Activated CD8-positive, alpha-beta memory T cell treated with anti-CD3 and anti-CD28 coated beads for 24 hours (primary cell): ENCODE measurements around the gene CUBN.

Source experiments
- DNase-seq: peaks from one replicate; pipeline ENCODE4 v3.0.0-alpha.2; 2020

CUBN gene

DNA sequence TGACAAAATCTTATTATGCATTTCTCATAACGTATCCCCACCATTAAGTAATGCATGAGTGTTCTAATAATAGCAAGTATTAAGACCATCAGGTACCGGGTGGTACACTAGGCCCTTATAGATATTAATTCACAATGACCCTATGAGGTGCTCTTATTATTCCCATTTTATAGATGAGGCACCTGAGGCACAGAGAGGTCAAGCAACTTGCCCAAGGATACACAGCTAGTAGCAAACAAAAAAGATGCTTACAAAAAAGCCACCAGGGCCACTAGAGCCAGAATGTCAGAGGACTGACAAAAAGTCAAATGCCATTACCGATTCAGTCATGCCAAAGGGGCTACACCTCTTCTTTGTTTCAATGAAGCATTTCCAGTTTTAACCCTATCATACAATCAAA, 318.3 kb downstream of the CUBN start:
- no peak for DNase-seq

DNA sequence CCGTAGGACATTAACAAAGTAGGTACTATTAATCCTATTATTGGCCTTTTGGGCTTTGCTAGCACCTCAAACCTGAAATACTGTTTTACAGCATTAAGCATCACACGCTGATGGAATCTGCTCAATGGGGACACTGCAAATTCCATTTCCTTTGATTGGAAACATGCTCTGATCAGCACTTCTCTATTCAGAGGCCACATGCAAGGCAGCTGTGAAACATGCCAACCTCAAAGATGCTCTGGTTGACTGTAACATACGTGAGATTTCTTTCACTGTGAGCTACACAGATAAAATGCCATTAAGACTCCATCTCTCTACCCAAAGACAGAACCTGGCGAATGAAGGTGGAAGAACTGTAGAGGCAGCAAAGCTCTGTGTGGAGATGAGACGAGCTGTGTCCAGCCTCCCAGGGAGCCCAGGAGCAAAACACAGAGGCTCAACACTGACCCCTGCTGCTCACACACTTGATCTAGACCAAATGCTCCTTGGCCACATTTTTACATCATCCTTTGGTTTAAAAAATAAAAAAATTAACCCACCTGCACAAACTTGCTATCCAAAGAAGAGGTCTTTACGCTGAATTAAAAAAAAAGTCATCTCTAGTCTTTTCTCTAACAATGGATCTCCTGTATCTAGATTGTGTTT, 320.4 kb downstream of the CUBN start:
- peak; percentile 83 for DNase-seq

DNA sequence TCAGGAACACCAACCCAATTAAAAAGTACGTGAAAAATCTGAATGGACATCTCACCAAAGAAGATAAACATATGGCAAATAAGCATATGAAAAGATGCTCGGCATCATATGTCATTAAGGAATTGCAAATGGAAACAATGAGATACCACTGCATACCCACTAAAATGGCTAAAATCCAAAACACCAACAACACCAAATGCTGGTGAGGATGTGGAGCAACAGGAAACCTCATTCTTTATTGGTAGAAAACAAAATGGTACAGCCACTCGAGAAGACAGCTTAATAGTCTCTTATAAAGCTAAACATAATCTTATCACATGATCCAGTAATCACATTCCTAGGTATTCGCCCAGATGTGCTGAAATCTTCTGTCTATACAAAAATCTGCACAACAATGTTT, 325.5 kb downstream of the CUBN start:
- DNase-seq: no peak

DNA sequence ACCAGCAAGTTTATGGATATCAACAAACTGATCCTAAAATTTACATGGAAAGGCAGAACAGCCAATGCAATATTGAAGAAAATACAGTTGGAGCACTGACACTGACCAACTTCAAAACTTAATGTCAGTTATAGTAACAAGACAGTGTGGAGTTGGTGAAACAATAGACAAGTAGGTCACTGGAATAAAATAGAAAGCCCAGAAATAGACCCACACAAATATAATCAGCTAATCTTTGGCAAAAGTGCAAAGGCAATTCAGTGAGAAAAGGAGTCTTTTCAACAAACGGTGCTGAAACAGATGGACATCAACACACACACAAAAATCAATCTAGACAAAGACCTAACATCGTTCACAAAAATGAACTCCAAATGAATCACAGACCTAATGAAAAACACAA, 326.1 kb downstream of the CUBN start:
- DNase-seq: no peak

- no peak for DNase-seq
These were observed 330.0 kb downstream of the CUBN start for GRCh38 chr10:16799621-16800020.

- no peak for DNase-seq
These were observed 331.0 kb downstream of the CUBN start for GRCh38 chr10:16798571-16798970.

DNA sequence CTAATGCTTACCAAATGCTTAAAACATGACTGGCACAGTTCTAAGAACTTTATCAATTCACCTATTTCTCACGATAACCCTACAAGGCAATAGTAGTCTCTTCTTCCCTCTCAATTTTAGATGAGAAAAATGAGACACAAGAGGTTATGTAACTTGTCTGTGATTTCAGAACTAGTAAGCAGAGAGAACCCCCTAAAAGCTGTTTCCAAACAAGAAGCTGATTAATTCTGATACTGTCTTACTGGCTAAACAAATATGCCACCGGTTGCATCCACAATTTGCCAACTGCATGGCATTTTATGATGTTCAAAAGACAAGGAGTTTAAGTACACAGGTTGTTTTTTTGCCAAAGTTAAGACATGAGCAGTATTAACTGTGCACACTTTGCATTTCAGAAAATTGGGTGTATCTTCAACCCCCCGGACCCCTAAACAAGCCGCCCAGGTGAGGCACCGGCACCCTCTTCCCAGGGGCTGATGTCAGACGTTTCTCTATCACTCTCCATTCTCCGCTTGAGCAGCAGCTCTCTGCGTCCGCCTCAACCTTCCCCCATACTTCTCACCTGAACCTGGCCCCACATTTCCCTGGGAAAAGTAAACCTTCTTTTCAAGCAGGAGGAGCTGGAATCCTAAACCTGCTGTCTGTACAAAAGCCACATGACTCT, 334.1 kb downstream of the CUBN start:
- no peak for DNase-seq

DNA sequence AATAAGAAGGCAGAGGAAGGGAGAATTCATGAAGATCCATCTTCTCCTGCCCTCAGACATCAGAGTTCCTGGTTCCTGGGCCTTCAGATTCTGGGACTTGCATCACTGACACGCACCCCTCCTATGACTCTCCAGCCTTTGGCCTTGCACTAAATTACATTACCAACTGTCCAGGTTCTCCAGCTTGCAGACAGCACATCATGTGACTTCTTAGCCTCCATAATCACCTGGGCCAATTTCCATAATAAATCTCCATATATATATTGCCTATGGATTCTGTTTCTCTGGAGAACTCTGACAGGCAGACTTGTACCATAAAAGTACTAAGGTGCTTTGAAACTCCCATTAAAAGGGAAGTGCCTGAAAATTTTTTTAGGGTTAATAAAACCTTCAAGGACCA, 335.6 kb downstream of the CUBN start:
- DNase-seq: no peak

GRCh38 chr10:16792675-16793074, 336.9 kb downstream of the CUBN start:
- no peak for DNase-seq

DNA sequence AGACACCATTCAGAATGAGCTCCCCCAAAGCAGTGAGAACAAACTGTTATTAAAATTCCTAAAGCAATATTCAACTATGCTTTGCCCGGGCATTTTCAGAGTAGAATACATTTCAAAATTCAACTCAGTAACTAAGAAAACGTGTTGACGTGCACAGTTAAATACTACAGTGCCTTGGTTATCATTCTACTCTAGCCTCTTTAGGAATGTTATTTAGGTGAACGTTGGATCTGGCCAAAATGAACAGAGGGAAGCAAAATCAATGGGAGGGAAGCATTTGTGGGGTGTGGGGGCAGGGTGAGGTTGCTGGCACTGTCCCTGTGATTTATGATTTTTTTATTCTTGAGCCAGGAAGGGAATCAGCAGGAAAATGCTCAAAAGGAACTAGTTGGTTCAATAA, 339.8 kb downstream of the CUBN start:
- DNase-seq: no peak

- DNase-seq: no peak
These were observed 340.4 kb downstream of the CUBN start for GRCh38 chr10:16789261-16789660.

GRCh38 chr10:16788778-16789177, 340.8 kb downstream of the CUBN start:
- no peak for DNase-seq

DNA sequence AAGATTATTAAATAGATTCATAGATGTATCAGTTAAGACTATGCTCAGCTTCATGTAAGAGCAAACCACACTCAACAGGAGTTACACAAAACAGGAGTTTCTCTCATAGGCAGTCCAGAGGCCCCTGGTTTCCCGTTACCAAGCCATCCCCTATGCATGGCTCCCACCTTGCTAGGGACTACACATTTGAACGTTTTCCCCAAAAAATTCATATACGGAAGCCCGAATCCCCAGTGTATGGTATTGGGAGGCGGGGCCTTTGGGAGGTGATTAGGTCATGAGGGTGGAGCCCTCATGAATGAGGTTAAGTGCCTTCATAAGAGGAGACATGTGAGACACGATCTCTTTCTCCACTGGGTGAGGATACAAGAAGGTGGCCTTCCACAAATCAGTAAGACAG, 341.5 kb downstream of the CUBN start:
- DNase-seq: peak; percentile 69

- DNase-seq: peak; percentile 82
These were observed 342.2 kb downstream of the CUBN start for GRCh38 chr10:16787361-16787791.

DNA sequence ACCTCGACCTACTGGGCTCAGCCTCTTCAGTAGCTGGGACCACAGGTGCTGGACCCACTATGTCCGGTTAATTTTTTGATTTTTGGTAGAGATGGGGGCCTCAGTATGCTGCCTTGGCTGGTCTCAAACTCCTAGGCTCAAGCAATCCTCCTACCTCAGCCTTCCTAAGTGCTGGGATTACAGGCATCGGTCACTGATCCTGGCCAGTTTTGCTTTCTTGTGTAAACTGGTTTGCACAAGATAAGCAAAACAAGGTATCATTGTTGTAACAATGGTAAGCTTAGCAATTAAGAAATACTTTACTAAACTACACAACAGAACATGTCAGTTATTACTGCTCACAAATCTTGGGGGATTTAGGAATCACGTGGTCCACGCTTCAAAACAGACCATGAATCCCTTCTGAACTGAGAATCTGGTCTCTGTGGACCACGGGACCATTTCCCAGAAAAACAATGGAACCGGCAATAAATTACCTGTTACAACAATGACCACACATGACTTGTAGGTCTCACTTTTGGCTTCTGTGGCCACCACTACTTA, 349.2 kb downstream of the CUBN start:
- DNase-seq: no peak

DNA sequence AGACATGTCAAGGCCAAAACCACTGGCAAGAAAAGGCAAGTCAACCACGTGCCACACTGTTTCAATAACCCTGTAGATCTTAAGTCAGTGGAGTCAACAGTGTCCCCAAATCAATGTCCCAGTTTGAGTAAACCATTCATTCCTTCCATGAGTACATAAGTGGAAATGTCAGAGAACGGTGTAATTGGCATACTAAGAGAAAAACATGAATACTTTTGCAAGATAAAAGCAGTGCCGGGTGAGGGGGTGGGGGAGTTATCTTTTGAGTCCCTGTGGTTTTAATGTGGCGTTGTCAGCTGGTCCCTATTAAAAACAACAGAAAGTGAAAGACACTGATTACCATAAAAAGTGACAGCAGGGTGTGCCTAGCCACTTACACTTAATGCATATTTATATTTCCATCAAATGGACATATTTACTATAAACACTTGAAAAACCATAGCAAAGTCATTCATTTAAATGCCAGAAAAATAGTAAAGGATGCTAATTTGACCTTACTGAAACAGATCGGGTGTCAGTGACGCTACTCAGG, 350.2 kb downstream of the CUBN start:
- peak; percentile 75 for DNase-seq

GRCh38 chr10:16777473-16778370, 351.9 kb downstream of the CUBN start:
- no peak for DNase-seq

- DNase-seq: no peak
These were observed 352.7 kb downstream of the CUBN start for GRCh38 chr10:16776896-16777295.
